ENCODE results near the gene ZACN. TPM values are rescaled to one million over a fixed set of nuclear protein-coding genes. Genes with fewer than 3 reads are reported as not detected.

The ZACN gene
- total RNA-seq, 2 donors from 2014 or later, result not detected

DNA sequence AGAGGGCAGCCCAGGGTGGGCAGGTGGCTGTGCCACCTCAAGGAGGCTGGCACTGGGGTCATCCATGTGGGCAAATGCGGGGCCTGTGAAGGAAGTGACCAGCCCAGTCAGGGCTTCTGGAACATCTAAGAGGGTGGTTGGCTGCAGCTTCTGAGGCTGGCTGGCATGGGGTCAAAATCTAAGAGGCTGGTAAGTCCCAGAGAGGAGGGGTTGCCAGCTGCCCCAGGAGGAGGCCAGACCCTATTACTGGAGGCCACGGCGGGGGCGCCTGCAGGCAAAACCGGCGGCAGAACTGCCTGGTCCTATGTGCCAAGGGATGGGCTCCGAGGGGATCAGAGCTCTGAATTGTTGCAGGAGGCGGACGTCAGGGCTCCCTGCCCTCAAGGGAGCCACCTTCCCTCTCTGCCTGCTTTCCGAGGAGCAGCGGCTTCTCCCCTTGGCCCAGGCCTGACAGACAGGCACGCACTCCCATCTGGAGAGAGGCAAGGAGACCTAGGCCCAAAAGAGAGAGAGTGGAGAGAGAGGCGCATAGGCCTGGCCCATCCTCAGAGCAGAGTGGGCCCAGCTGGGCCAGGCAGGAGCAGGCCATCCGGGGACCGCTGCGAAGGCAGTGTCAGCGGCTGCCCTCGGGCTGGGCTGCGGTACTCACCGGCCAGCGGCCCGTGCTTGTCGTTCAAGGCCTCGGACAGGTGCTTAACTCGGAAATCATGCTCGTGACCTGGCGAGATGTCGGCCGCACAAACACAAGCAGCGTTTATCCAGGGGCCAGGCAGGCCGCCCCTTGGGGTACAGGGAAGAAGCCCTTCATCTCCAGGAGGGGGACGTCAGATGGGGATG, 10.9 kb downstream of the ZACN start:
- WGBS, 2 donors, result 89 to 96% methylated on average over 4 to 30 of the region's 32 CpGs
- no peak for ATAC-seq
- Histone ChIP-seq H3K36me3 (replicated peaks in 1 of 2; ENCODE audit: insufficient read depth in 1 of 2, low read depth in 2 of 2) (peaks cover 13 to 57% of the 10 kb centered on the region in 2 donors), H3K27me3 (no peaks in the 10 kb centered on the region), H3K4me1 (no peaks in the 10 kb centered on the region), H3K9me3 (no peaks in the 10 kb centered on the region), H3K4me3 (no peak overlapping the region), H3K27ac (no peak overlapping the region)
- intact Hi-C loops (cut with DNase I), result no loop called here
- TF ChIP-seq, protein P1, sequence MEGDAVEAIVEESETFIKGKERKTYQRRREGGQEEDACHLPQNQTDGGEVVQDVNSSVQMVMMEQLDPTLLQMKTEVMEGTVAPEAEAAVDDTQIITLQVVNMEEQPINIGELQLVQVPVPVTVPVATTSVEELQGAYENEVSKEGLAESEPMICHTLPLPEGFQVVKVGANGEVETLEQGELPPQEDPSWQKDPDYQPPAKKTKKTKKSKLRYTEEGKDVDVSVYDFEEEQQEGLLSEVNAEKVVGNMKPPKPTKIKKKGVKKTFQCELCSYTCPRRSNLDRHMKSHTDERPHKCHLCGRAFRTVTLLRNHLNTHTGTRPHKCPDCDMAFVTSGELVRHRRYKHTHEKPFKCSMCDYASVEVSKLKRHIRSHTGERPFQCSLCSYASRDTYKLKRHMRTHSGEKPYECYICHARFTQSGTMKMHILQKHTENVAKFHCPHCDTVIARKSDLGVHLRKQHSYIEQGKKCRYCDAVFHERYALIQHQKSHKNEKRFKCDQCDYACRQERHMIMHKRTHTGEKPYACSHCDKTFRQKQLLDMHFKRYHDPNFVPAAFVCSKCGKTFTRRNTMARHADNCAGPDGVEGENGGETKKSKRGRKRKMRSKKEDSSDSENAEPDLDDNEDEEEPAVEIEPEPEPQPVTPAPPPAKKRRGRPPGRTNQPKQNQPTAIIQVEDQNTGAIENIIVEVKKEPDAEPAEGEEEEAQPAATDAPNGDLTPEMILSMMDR (IDR thresholded peaks at IDR 0.05), result no peak
- TF ChIP-seq POLR2A (IDR thresholded peaks at IDR 0.05), result no peak
- DNase-seq, result no peak

DNA sequence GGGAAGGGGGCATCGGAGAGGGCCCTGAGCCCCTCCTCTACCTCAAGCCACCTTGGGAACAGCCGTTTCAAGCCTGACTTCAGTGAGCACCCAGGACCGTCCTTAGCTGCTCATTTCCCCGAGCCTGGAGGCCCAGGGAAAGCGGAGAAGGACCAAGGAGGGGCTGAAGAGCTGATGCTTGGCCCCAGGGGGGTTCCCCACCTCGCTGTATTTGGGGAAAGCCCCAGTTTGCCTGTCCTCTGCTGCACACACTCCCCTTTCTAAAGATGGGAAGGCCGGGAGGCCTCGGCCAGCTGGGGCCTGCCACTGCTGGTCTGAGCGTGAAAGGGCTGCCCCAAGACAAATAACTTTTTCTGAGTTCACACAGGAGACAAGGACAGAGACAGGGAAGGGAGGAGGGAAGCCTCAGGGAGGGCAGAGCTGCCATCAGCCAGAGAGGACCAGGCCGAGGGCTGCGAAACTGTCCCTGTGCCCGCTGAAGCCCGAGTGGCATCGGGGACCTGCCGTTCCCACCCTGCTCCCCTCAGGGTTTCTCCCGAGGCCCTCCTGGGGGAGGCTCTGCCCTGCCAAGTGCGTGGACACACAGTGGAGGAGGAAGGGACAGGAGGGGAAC, 11.6 kb downstream of the ZACN start:
- intact Hi-C loops (cut with DNase I), result no loop called here
- no peak overlapping the region for H3K4me3 ChIP-seq
- no peaks in the 10 kb centered on the region for H3K4me1 ChIP-seq
- ATAC-seq, result no peak
- H3K27me3 ChIP-seq, result no peaks in the 10 kb centered on the region
- no peaks in the 10 kb centered on the region for H3K9me3 ChIP-seq
- H3K36me3 ChIP-seq (replicated peaks in 1 of 2; ENCODE audit: insufficient read depth in 1 of 2, low read depth in 2 of 2), result peaks cover 13 to 54% of the 10 kb centered on the region in 2 donors
- no peak overlapping the region for H3K27ac ChIP-seq
- no peak for TF ChIP-seq POLR2A (IDR thresholded peaks at IDR 0.05)
- TF ChIP-seq, protein P1 (IDR thresholded peaks at IDR 0.05), result no peak
- no peak for DNase-seq
- 92 to 98% methylated on average over 10 to 17 of the region's 17 CpGs for WGBS, 2 donors

DNA sequence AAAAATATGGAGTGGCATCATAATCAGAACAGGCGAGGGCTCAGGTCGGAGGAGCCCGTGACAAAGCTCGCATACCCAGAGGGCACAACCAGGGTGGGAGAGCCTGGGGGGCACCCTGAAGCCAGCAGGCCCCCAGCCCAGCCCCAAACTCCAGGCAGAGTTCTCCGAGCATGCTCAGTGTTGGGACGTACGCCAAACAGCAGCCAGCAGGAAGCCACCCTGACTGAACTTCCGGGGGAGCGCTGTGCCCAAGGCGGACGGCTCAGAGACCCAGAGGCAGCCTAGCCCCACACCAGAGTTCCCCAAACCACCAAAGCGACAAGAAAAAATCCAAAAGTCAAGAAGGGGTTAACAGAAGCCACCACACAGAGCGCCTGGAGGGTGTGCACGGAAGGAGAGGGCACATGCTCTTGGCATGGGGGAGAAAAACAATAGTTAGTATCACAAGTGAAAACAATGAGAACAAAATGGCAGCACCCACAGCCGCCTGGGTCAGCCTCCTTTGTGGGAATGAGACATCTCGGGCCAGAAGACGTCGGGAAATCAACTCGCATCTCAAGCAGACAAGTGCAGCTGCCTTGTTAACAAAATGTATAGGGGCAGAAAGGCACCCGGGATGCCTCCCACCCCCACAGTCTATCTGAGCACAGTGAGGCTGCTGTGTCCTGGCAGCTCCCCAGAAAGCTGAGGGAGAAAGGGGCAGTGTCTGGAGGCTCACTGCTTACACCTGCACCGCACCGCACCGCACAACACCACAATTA, 12.7 kb downstream of the ZACN start:
- ATAC-seq, result no peak
- intact Hi-C loops (cut with DNase I), result no loop called here

DNA sequence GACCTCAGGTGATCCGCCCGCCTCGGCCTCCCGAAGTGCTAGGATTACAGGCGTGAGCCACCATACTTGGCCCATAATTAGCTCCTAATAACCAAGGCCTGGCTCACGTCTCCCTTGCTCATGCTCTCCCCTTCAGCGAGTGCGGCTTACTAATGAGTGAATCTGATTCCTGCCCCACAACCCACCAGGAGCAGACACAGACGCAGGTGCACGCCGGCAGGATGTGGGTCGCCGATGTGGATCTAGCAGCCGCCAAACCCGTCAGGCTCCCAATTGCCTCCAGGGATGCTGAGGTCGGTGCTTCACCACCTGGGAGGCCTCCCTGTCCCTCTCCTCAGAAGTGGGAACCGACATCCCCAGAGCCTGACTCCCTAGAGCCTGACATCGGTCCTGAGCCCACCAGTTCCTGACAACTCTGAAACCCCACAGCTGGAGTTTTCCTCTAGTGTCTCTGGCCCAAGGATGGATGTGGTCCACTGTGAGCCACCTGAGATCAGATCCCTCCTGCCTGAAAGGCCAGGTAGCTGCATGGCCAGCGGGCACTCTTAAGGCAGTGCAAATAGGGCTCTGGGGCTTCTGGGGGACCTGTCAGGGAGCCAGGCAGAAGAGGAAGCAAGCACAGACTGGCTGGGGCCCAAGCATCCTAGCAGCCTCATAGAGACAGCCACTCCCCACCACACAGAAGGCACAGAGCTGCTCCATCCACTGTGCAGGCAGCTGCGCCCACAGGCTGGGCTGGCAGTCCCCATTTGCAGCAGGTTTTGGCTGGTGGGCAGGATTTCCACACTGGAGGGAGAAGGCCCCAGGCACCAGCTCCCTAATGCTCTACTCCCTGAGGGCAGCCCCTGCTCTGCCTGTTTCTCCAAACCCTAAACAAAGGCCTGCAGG, 13.8 kb downstream of the ZACN start:
- Histone ChIP-seq H3K4me1 (no peaks in the 10 kb centered on the region), H3K9me3 (no peaks in the 10 kb centered on the region), H3K27me3 (no peaks in the 10 kb centered on the region), H3K4me3 (no peak overlapping the region), H3K27ac (no peak overlapping the region), H3K36me3 (replicated peaks in 1 of 2; ENCODE audit: insufficient read depth in 1 of 2, low read depth in 2 of 2) (peaks cover 13 to 46% of the 10 kb centered on the region in 2 donors)
- DNase-seq, result no peak
- intact Hi-C loops (cut with DNase I), result no loop called here
- TF ChIP-seq, protein P1 (IDR thresholded peaks at IDR 0.05), result no peak
- no peak for TF ChIP-seq POLR2A (IDR thresholded peaks at IDR 0.05)
- WGBS, 2 donors, result 88 to 92% methylated on average over 5 to 19 of the region's 20 CpGs
- ATAC-seq, result no peak

More for the DNA sequence above, 12.7 kb downstream of the ZACN start:
- no peaks in the 10 kb centered on the region for H3K9me3 ChIP-seq
- DNase-seq, result no peak
- no peaks in the 10 kb centered on the region for H3K27me3 ChIP-seq
- H3K4me1 ChIP-seq, result no peaks in the 10 kb centered on the region
- peaks cover 13 to 53% of the 10 kb centered on the region in 2 donors for H3K36me3 ChIP-seq (replicated peaks in 1 of 2; ENCODE audit: insufficient read depth in 1 of 2, low read depth in 2 of 2)
- H3K27ac ChIP-seq, result no peak overlapping the region
- TF ChIP-seq, protein P1 (IDR thresholded peaks at IDR 0.05), result no peak
- no peak for TF ChIP-seq POLR2A (IDR thresholded peaks at IDR 0.05)
- no peak overlapping the region for H3K4me3 ChIP-seq
- 79 to 89% methylated on average over 18 to 23 of the region's 23 CpGs for WGBS, 2 donors
